Esophagus squamous epithelium (tissue), 5 donors: ENCODE data around the gene CHRNA4. TPM values are rescaled to one million over a fixed set of nuclear protein-coding genes. Genes with fewer than 3 reads are reported as not detected.

ENCODE experiments used
- DNase-seq: peaks from one replicate; lab custom pipeline; 2025; lab: John Stamatoyannopoulos, UW
- H3K27ac ChIP-seq, 4 donors: fragments of 200-600 bp; sonication (generic); one replicate each; pipeline ENCODE4 v1.5.1; 2016 to 2019; ENCODE audit warnings: mild to moderate bottlenecking in 1 of 4
- H3K27me3 ChIP-seq, 4 donors: fragments of 200-600 bp; sonication (generic); 1 replicate in 3 of 4; 2 replicates in 1 of 4; pipeline versions ENCODE4 v1.5.1 to v1.6.0; 2017 to 2021; ENCODE audit warnings: antibody characterized with exemption in 1 of 4
- H3K36me3 ChIP-seq, 3 donors: fragments of 200-600 bp; sonication (generic); one replicate each; pipeline ENCODE4 v1.5.1; 2016 to 2019
- H3K4me1 ChIP-seq, 3 donors: fragments of 200-600 bp; sonication (generic); one replicate each; pipeline ENCODE4 v1.5.1; 2017 to 2019
- H3K4me3 ChIP-seq, 4 donors: fragments of 200-600 bp; sonication (generic); 1 replicate in 3 of 4; 2 replicates in 1 of 4; pipeline ENCODE4 v1.5.1; 2016 to 2019; ENCODE audit warnings: mild to moderate bottlenecking in 2 of 4, moderate library complexity in 1 of 4
- H3K9me3 ChIP-seq, 3 donors: fragments of 200-600 bp; sonication (generic); one replicate each; pipeline ENCODE4 v1.5.1; 2016 to 2019
- POLR2A ChIP-seq, 4 donors: fragments of 450-650 bp; IDR thresholded peaks; one replicate each; pipeline ENCODE4 v1.6.1; 2017; ENCODE audit warnings: antibody characterized with exemption in 4 of 4, mild to moderate bottlenecking in 4 of 4, moderate library complexity in 3 of 4
- WGBS, 2 donors: methylation state at CpG; one replicate each; pipeline ENCODE4 v1.1.5; 2018; 5-methylcytosine and 5-hydroxymethylcytosine counted together
- intact Hi-C: fragments of 100-400 bp; cut with DNase I; formaldehyde crosslinking; loops from one replicate; pipeline ENCODE4 v1.15.0; 2022
- total RNA-seq, 4 donors: library from RNA; depleted of rRNA; stranded (reverse); fragments of >200 nt; gene quantifications; one replicate each; pipeline ENCODE4 v1.1.0, GENCODE V29; 2016
- TF ChIP-seq, protein P1 (sequence below), 6 experiments: fragments of 450-650 bp in 4 of 6; fragments of 200-600 bp in 2 of 6; sonication (generic) in 2 of 6; IDR thresholded peaks; one replicate each; pipeline ENCODE4 v1.5.1; 2016 to 2019; ENCODE audit warnings: antibody characterized with exemption in 6 of 6, mild to moderate bottlenecking in 4 of 6, moderate library complexity in 4 of 6
- donor health status: DM: yes; HTN: yes; CAD: no.

The CHRNA4 gene
- total RNA-seq, 4 donors from 2014 or later = not detected

DNA sequence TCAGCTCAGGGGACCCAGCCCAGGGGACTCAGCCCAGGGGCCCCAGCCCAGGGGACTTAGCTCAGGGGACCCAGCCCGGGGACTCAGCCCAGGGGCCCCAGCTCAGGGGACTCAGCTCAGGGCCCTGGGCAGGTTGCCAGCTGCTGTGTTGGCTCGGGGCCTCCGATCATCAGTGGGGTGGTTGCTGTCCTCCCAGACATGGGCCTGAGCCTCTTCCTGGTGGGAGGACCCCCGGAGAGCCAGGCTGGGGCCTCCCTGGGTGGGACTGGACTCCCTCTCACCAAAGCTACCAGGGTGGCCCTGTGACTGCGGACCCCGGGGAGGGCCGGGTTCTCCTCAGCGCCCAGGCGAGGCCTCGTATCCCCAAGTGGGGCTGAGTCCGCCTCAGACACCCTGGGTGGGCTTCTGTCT, 63.8 kb downstream of the CHRNA4 start:
- WGBS, 2 donors = 0% methylated on average over 2 of the region's 11 CpGs; no CpG with 5 or more reads in 1 of the 2 donors
- H3K4me1 ChIP-seq = no peaks in the 10 kb centered on the region
- no peaks in the 10 kb centered on the region for H3K36me3 ChIP-seq
- peaks cover 0 to 94% (median 11%) of the 10 kb centered on the region in 4 donors for H3K27me3 ChIP-seq
- intact Hi-C loops = no loop called here
- peaks cover 0 to 12% (median 9%) of the 10 kb centered on the region in 3 donors for H3K9me3 ChIP-seq
- no peak for DNase-seq
- no peak overlapping the region for H3K27ac ChIP-seq
- no peak for TF ChIP-seq POLR2A (IDR thresholded peaks at IDR 0.05)
- TF ChIP-seq, protein P1, sequence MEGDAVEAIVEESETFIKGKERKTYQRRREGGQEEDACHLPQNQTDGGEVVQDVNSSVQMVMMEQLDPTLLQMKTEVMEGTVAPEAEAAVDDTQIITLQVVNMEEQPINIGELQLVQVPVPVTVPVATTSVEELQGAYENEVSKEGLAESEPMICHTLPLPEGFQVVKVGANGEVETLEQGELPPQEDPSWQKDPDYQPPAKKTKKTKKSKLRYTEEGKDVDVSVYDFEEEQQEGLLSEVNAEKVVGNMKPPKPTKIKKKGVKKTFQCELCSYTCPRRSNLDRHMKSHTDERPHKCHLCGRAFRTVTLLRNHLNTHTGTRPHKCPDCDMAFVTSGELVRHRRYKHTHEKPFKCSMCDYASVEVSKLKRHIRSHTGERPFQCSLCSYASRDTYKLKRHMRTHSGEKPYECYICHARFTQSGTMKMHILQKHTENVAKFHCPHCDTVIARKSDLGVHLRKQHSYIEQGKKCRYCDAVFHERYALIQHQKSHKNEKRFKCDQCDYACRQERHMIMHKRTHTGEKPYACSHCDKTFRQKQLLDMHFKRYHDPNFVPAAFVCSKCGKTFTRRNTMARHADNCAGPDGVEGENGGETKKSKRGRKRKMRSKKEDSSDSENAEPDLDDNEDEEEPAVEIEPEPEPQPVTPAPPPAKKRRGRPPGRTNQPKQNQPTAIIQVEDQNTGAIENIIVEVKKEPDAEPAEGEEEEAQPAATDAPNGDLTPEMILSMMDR (IDR thresholded peaks at IDR 0.05) = no peak
- no peak overlapping the region for H3K4me3 ChIP-seq

DNA sequence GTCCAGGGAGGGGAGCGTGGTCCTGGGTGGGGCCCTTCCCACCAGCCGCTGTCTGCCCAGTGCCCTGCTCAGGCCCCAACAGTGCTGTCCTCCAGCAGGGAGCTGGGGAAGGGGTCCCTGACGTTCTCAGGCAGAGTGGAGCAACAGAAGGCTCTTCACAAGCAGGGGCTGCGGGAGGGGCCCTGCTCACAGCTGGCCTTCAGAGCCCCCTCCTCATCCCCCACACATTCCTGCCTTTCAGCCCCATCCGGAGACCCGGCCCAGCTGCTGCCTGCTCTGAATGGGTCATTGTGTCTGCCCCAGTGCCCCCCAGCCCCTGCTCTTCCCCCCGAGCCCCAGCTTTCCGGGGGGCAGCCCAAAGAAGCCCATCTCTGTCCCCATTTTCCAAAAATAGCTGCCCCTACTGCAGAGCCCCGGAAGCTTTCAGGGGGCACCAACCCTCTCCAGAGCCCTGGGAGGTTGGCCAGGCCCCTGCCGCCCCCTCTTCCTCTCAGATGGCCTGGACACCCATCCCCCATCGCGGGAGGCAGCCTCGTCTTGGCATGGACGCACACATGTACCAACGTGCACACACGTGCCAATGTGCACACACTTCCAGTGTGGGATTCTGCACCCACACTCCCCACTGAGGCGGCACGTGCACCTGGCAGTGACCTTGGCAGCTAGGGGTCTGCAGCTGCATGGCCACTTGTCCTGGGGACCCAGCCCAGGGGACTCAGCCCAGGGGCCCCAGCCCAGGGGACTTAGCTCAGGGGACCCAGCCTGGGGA, 64.4 kb downstream of the CHRNA4 start:
- Histone ChIP-seq H3K4me1 (no peaks in the 10 kb centered on the region), H3K36me3 (no peaks in the 10 kb centered on the region), H3K9me3 (peaks cover 0 to 10% (median 3%) of the 10 kb centered on the region in 3 donors), H3K27ac (no peak overlapping the region), H3K27me3 (peaks cover 0 to 99% (median 11%) of the 10 kb centered on the region in 4 donors), H3K4me3 (no peak overlapping the region)
- TF ChIP-seq POLR2A (IDR thresholded peaks at IDR 0.05) = no peak
- TF ChIP-seq, protein P1 (IDR thresholded peaks at IDR 0.05) = no peak
- intact Hi-C loops = no loop called here
- DNase-seq = no peak
- 6% methylated on average over 3 of the region's 18 CpGs; no CpG with 5 or more reads in 1 of the 2 donors for WGBS, 2 donors

DNA sequence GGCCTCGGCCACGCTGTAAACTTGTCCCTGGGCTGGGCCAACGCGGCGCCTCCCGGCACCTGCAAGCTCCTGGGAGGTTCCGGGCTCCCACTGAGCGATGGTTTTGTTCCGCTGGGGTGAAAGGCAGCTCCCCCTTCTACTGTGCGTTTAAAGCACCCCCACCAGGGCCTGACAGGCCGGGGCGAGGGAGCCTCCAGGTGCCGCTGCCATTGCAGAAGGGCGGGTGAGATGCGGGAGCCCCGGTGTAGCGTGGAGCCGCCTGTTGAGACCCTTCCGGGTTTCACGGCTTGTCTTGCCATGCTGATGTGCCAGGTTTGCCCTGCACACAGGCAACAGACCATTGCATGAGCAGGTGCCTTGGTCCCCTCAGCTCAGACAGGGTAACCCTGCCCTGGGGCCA, 65.3 kb downstream of the CHRNA4 start:
- no peak for TF ChIP-seq POLR2A (IDR thresholded peaks at IDR 0.05)
- TF ChIP-seq, protein P1 (IDR thresholded peaks at IDR 0.05) = no peak
- Histone ChIP-seq H3K27me3 (peaks cover 0 to 95% (median 11%) of the 10 kb centered on the region in 4 donors), H3K4me3 (no peak overlapping the region), H3K4me1 (peaks cover 0 to 7% (median 0%) of the 10 kb centered on the region in 3 donors), H3K9me3 (peaks cover 0 to under 1% (median 0%) of the 10 kb centered on the region in 3 donors), H3K36me3 (no peaks in the 10 kb centered on the region), H3K27ac (no peak overlapping the region)
- no peak for DNase-seq
- intact Hi-C loops = no loop called here
- WGBS, 2 donors = 0% methylated on average over 2 of the region's 20 CpGs; no CpG with 5 or more reads in 1 of the 2 donors

DNA sequence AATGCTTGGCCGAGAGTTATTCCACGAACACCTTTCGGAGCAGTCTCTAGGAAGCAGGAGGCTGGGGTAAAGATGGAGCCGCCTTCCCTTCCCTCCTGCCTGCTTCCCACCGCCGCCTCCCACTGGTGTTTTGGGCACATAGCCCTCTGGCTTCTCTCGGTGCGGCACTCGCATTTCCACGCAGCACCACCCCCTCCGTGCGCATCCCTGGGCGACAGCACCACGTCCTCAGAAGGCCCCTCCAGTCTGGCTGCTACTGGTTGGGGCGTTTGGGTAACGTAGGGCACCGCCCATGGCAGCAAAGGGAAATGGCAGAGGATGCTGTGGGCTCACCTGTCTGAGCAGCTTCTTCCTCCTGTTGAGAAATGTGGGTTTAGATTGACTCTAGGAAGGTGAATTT, 65.7 kb downstream of the CHRNA4 start:
- Histone ChIP-seq H3K27ac (no peak overlapping the region), H3K4me1 (peaks cover 0 to 9% (median 0%) of the 10 kb centered on the region in 3 donors), H3K9me3 (no peaks in the 10 kb centered on the region), H3K4me3 (no peak overlapping the region), H3K36me3 (no peaks in the 10 kb centered on the region), H3K27me3 (peaks cover 0 to 92% (median 11%) of the 10 kb centered on the region in 4 donors)
- no peak for DNase-seq
- WGBS, 2 donors = 11% methylated on average over 10 of the region's 17 CpGs; no CpG with 5 or more reads in 1 of the 2 donors
- TF ChIP-seq POLR2A (IDR thresholded peaks at IDR 0.05) = no peak
- TF ChIP-seq, protein P1 (IDR thresholded peaks at IDR 0.05) = no peak
- intact Hi-C loops = no loop called here

DNA sequence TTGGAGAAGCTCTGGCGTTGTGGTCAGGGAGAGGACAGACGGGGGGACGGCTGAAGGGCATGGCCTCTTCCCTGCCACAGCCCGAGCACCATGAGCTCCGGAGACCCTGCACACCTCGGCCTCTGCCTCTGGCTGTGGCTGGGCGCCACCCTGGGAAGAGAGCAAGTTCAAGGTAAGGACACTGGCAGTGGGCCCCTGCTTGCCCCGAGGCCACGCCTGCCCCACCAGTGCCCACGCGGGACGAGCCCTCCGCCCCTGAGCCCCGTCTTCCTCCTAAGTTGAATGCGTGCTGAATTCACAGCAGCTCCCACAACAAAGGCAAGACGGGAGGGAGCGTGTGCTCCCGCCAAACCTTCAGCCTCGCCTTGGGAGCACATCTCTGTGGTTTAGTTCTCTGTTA, 66.1 kb downstream of the CHRNA4 start:
- Histone ChIP-seq H3K27ac (no peak overlapping the region), H3K27me3 (peaks cover 0 to 88% (median 11%) of the 10 kb centered on the region in 4 donors), H3K9me3 (no peaks in the 10 kb centered on the region), H3K36me3 (no peaks in the 10 kb centered on the region), H3K4me3 (no peak overlapping the region), H3K4me1 (peaks cover 0 to 9% (median 0%) of the 10 kb centered on the region in 3 donors)
- WGBS, 2 donors = 20% methylated on average over 2 of the region's 19 CpGs; no CpG with 5 or more reads in 1 of the 2 donors
- TF ChIP-seq, protein P1 (IDR thresholded peaks at IDR 0.05) = no peak
- no peak for TF ChIP-seq POLR2A (IDR thresholded peaks at IDR 0.05)
- intact Hi-C loops = no loop called here
- DNase-seq = no peak
